Neuronal stem cell (in vitro differentiated cells): Measurements from ENCODE around the gene SLF2.

Source experiments
- DNase-seq: peaks from one replicate; pipeline ENCODE4 v3.0.0-alpha.2; 2013; ENCODE audit warnings: low spot score
- H2AFZ ChIP-seq: one replicate; pipeline ENCODE4 v1.6.1; 2013; ENCODE audit warnings: mild to moderate bottlenecking, low read length, inconsistent platforms
- H2AK5ac ChIP-seq: 2 replicates; pipeline ENCODE4 v1.6.1; 2013; ENCODE audit warnings: low read depth, mild to moderate bottlenecking, inconsistent platforms, low read length, moderate library complexity, mixed read lengths
- H2BK120ac ChIP-seq: 2 replicates; pipeline ENCODE4 v1.6.1; 2013; ENCODE audit warnings: low read depth, mild to moderate bottlenecking, inconsistent platforms, low read length, moderate library complexity, mixed read lengths
- H2BK12ac ChIP-seq: one replicate; pipeline ENCODE4 v1.6.1; 2013; ENCODE audit warnings: low read length, inconsistent platforms
- H2BK15ac ChIP-seq: 2 replicates; pipeline ENCODE4 v1.6.1; 2013; ENCODE audit warnings: mild to moderate bottlenecking, low read length, inconsistent platforms, mixed read lengths
- H2BK5ac ChIP-seq: one replicate; pipeline ENCODE4 v1.6.1; 2013; ENCODE audit warnings: inconsistent platforms, mild to moderate bottlenecking, low read length, moderate library complexity
- H3K14ac ChIP-seq: one replicate; pipeline ENCODE4 v1.6.1; 2013; ENCODE audit warnings: low read length, inconsistent platforms
- H3K18ac ChIP-seq: 2 replicates; pipeline ENCODE4 v1.6.1; 2013; ENCODE audit warnings: low read length, inconsistent platforms
- H3K23ac ChIP-seq: 2 replicates; pipeline ENCODE4 v1.6.1; 2013; ENCODE audit warnings: low read depth, mild to moderate bottlenecking, mixed read lengths, low read length, inconsistent platforms; ENCODE audit not compliant: poor library complexity
- H3K27ac ChIP-seq: replicated peaks from 3 replicates; pipeline ENCODE4 v1.5.1; 2013; ENCODE audit warnings: low read length, inconsistent platforms
- H3K27me3 ChIP-seq, 3 experiments: 2 replicates each; pipeline ENCODE4 v1.6.1; 2013; ENCODE audit warnings: low read length in 3 of 3, mild to moderate bottlenecking in 2 of 3, inconsistent platforms in 1 of 3, low read depth in 1 of 3, mixed read lengths in 1 of 3, moderate library complexity in 1 of 3; ENCODE audit not compliant: control insufficient read depth in 3 of 3, insufficient read depth in 3 of 3
- H3K36me3 ChIP-seq, 2 donors: replicated peaks in 1 of 2; 2 replicates each; pipeline ENCODE4 v1.6.1; 2013; ENCODE audit warnings: low read length in 2 of 2; ENCODE audit not compliant: control insufficient read depth in 2 of 2, insufficient read depth in 2 of 2
- H3K4ac ChIP-seq: 2 replicates; pipeline ENCODE4 v1.6.1; 2013; ENCODE audit warnings: inconsistent platforms, mild to moderate bottlenecking, low read length, moderate library complexity
- H3K4me1 ChIP-seq, 2 donors: 1 replicate in 1 of 2; 2 replicates in 1 of 2; pipeline ENCODE4 v1.6.1; 2013; ENCODE audit warnings: low read length in 2 of 2, low read depth in 1 of 2; ENCODE audit not compliant: control insufficient read depth in 2 of 2, insufficient read depth in 1 of 2
- H3K4me2 ChIP-seq: one replicate; pipeline ENCODE4 v1.6.1; 2013; ENCODE audit warnings: mild to moderate bottlenecking, low read length, inconsistent platforms; ENCODE audit not compliant: insufficient read depth, poor library complexity, severe bottlenecking
- H3K4me3 ChIP-seq, 2 donors: 2 replicates each; pipeline ENCODE4 v1.5.1; 2013; ENCODE audit warnings: low read length in 2 of 2, mild to moderate bottlenecking in 2 of 2, inconsistent platforms in 1 of 2, moderate library complexity in 1 of 2
- H3K79me1 ChIP-seq: one replicate; pipeline ENCODE4 v1.6.1; 2013; ENCODE audit warnings: low read depth, mild to moderate bottlenecking, inconsistent platforms, low read length, moderate library complexity
- H3K9ac ChIP-seq: one replicate; pipeline ENCODE4 v1.6.1; 2013; ENCODE audit warnings: mild to moderate bottlenecking, low read depth, low read length, inconsistent platforms; ENCODE audit not compliant: poor library complexity
- H3K9me3 ChIP-seq, 2 donors: replicated peaks in 1 of 2; 2 replicates each; pipeline versions ENCODE3 to v1.6.1; 2013; ENCODE audit warnings: low read length in 2 of 2, mild to moderate bottlenecking in 2 of 2, inconsistent platforms in 1 of 2, low read depth in 1 of 2, mixed read lengths in 1 of 2, moderate library complexity in 1 of 2; ENCODE audit not compliant: control insufficient read depth in 2 of 2, insufficient read depth in 1 of 2
- H4K8ac ChIP-seq: one replicate; pipeline ENCODE4 v1.6.1; 2013; ENCODE audit warnings: low read depth, mild to moderate bottlenecking, inconsistent platforms, low read length, moderate library complexity
- H4K91ac ChIP-seq: one replicate; pipeline ENCODE4 v1.6.1; 2013; ENCODE audit warnings: low read length, low read depth, mild to moderate bottlenecking, inconsistent platforms; ENCODE audit not compliant: poor library complexity
- WGBS, 2 donors: extraction: QIAGEN DNeasy Blood & Tissue Kit; methylation state at CpG; one replicate each; pipeline ENCODE4 v1.1.7; 2013; ENCODE audit warnings: missing lambda C conversion rate in 2 of 2, mixed read lengths in 1 of 2; ENCODE audit not compliant: insufficient read length in 2 of 2, insufficient replicate concordance in 1 of 2; ENCODE audit errors: extremely low coverage in 2 of 2; 5-methylcytosine and 5-hydroxymethylcytosine counted together

Gene SLF2

GRCh38 chr10:101000127-101000914, 87.6 kb downstream of the SLF2 start:
- peak overlapping the region; percentile 94 for H3K27ac ChIP-seq
- peak overlapping the region; percentile 35 for H3K23ac ChIP-seq
- H4K8ac ChIP-seq: peak overlapping the region; percentile 25
- H2BK120ac ChIP-seq: peak overlapping the region; percentile 35
- peak overlapping the region; percentile 98 for H3K18ac ChIP-seq
- WGBS, 2 donors: no CpG with 5 or more reads among the region's 19 CpGs
- H3K4me2 ChIP-seq: peak overlapping the region; percentile 97
- peak overlapping the region; percentile 17 for H3K4ac ChIP-seq
- H3K36me3 ChIP-seq: peaks cover 26 to 38% of the 10 kb centered on the region in 2 donors
- H2AFZ ChIP-seq: peak overlapping the region; percentile 80
- H2AK5ac ChIP-seq: peak overlapping the region; percentile 100
- H3K9ac ChIP-seq: peak overlapping the region; percentile 95
- H3K9me3 ChIP-seq: no peaks in the 10 kb centered on the region
- no peak overlapping the region for H2BK12ac ChIP-seq
- H3K4me1 ChIP-seq: peaks cover 23 to 25% of the 10 kb centered on the region in 2 donors
- no peaks in the 10 kb centered on the region for H3K27me3 ChIP-seq
- peaks cover 26% of the 10 kb centered on the region for H3K79me1 ChIP-seq
- peak overlapping the region; percentile 99 for H2BK5ac ChIP-seq
- H2BK15ac ChIP-seq: peak overlapping the region; percentile 88
- H4K91ac ChIP-seq: peak overlapping the region; percentile 22
- peak overlapping the region; percentile 95 for H3K14ac ChIP-seq
- H3K4me3 ChIP-seq: peak overlapping the region; percentile 87 to 99
- no peak for DNase-seq

GRCh38 chr10:101000915-101001658, 88.3 kb downstream of the SLF2 start:
- Histone ChIP-seq H3K4ac (peak overlapping the region; percentile 17), H3K36me3 (peaks cover 33 to 45% of the 10 kb centered on the region in 2 donors), H3K27me3 (no peaks in the 10 kb centered on the region), H3K9me3 (no peaks in the 10 kb centered on the region), H4K91ac (peak overlapping the region; percentile 22), H3K4me2 (peak overlapping the region; percentile 97), H3K9ac (peak overlapping the region; percentile 95), H3K79me1 (peaks cover 28% of the 10 kb centered on the region), H3K4me1 (peaks cover 23 to 25% of the 10 kb centered on the region in 2 donors), H2BK15ac (peak overlapping the region; percentile 88), H2BK12ac (no peak overlapping the region), H3K14ac (peak overlapping the region; percentile 95), H4K8ac (no peak overlapping the region), H2AFZ (no peak overlapping the region), H2AK5ac (peak overlapping the region; percentile 100), H3K4me3 (peak overlapping the region; percentile 87 to 99), H3K18ac (peak overlapping the region; percentile 89), H2BK120ac (peak overlapping the region; percentile 35), H3K23ac (peak overlapping the region; percentile 35), H3K27ac (no peak overlapping the region), H2BK5ac (peak overlapping the region; percentile 99)
- WGBS, 2 donors: no CpG with 5 or more reads among the region's 12 CpGs
- no peak for DNase-seq

- H3K4me1 ChIP-seq: peaks cover 20 to 25% of the 10 kb centered on the region in 2 donors
- H3K14ac ChIP-seq: no peak overlapping the region
- H3K9me3 ChIP-seq: no peaks in the 10 kb centered on the region
- peak overlapping the region in 1 of 2 donors; percentile 99 for H3K4me3 ChIP-seq
- no peak overlapping the region for H3K23ac ChIP-seq
- H3K9ac ChIP-seq: no peak overlapping the region
- no peak overlapping the region for H2BK5ac ChIP-seq
- H3K36me3 ChIP-seq: peaks cover 37 to 51% of the 10 kb centered on the region in 2 donors
- H3K27me3 ChIP-seq: no peaks in the 10 kb centered on the region
- H4K8ac ChIP-seq: no peak overlapping the region
- H2BK120ac ChIP-seq: no peak overlapping the region
- no peak overlapping the region for H2AK5ac ChIP-seq
- H3K79me1 ChIP-seq: peaks cover 28% of the 10 kb centered on the region
- H2BK15ac ChIP-seq: no peak overlapping the region
- no CpG with 5 or more reads among the region's 5 CpGs for WGBS, 2 donors
- H3K4me2 ChIP-seq: no peak overlapping the region
- no peak overlapping the region for H4K91ac ChIP-seq
- H3K4ac ChIP-seq: no peak overlapping the region
- H3K27ac ChIP-seq: no peak overlapping the region
- no peak for DNase-seq
- peak overlapping the region; percentile 50 for H3K18ac ChIP-seq
- no peak overlapping the region for H2AFZ ChIP-seq
- H2BK12ac ChIP-seq: no peak overlapping the region
Observed at GRCh38 chr10:101001659-101002035, 88.9 kb downstream of the SLF2 start.

GRCh38 chr10:101002456-101002855, 89.7 kb downstream of the SLF2 start:
- Histone ChIP-seq H3K4me2 (no peak overlapping the region), H3K14ac (no peak overlapping the region), H2BK120ac (no peak overlapping the region), H4K8ac (no peak overlapping the region), H2BK12ac (no peak overlapping the region), H3K27me3 (no peaks in the 10 kb centered on the region), H2AFZ (no peak overlapping the region), H3K9me3 (no peaks in the 10 kb centered on the region), H3K23ac (no peak overlapping the region), H3K36me3 (peaks cover 40 to 59% of the 10 kb centered on the region in 2 donors), H2BK5ac (no peak overlapping the region), H3K79me1 (peaks cover 28% of the 10 kb centered on the region), H3K9ac (peak overlapping the region; percentile 25), H3K4me3 (no peak overlapping the region), H2BK15ac (no peak overlapping the region), H3K4ac (no peak overlapping the region), H4K91ac (no peak overlapping the region), H3K27ac (no peak overlapping the region), H2AK5ac (no peak overlapping the region), H3K4me1 (peaks cover 20 to 25% of the 10 kb centered on the region in 2 donors), H3K18ac (peak overlapping the region; percentile 32)
- no peak for DNase-seq
- WGBS, 2 donors: no CpG with 5 or more reads among the region's 11 CpGs
